Neural crest cell (in vitro differentiated cells): ENCODE measurements around the gene ZNF70. TPM values are rescaled to one million over a fixed set of nuclear protein-coding genes. Genes with fewer than 3 reads are reported as not detected.

Source experiments
- DNase-seq: peaks from one replicate; pipeline ENCODE4 v3.0.0; 2021; ENCODE audit warnings: low read depth, mixed read lengths, low spot score
- H3K27ac Mint-ChIP-seq: one replicate; pipeline ENCODE4 v1.8.0; 2021; ENCODE audit warnings: mild to moderate bottlenecking, mixed read lengths; ENCODE audit not compliant: unreplicated experiment
- H3K27me3 Mint-ChIP-seq: 2 replicates; pipeline ENCODE4 v1.8.0; 2021; ENCODE audit warnings: low read depth, mild to moderate bottlenecking, mixed read lengths
- H3K36me3 Mint-ChIP-seq: 2 replicates; pipeline ENCODE4 v1.8.0; 2021; ENCODE audit warnings: low read depth, mild to moderate bottlenecking, mixed read lengths
- H3K4me1 Mint-ChIP-seq: 2 replicates; pipeline ENCODE4 v1.8.0; 2021; ENCODE audit warnings: mixed read lengths
- H3K4me3 Mint-ChIP-seq: one replicate; pipeline ENCODE4 v1.8.0; 2021; ENCODE audit warnings: mild to moderate bottlenecking, mixed read lengths
- H3K9me3 Mint-ChIP-seq: 2 replicates; pipeline ENCODE4 v1.8.0; 2021; ENCODE audit warnings: mixed read lengths
- CTCF ChIP-seq: fragments of 200-600 bp; sonication (generic); conservative IDR thresholded peaks from 2 replicates; pipeline ENCODE4 v1.5.0; 2021; ENCODE audit warnings: antibody characterized with exemption, mild to moderate bottlenecking
- total RNA-seq: library from RNA; stranded (reverse); gene quantifications from 2 replicates; pipeline ENCODE4 v1.2.1, GENCODE V29; 2021

Gene ZNF70
- total RNA-seq, 1 donor from 2014 or later, result 11.4 TPM

- no peaks in the 10 kb centered on the region for H3K27me3 Mint-ChIP-seq
- peaks cover 16% of the 10 kb centered on the region for H3K36me3 Mint-ChIP-seq
- no peak overlapping the region for H3K4me3 Mint-ChIP-seq
- no peak for DNase-seq
- H3K4me1 Mint-ChIP-seq, result peaks cover 3% of the 10 kb centered on the region
- TF ChIP-seq CTCF, result no peak
- H3K9me3 Mint-ChIP-seq, result no peaks in the 10 kb centered on the region
- no peak overlapping the region for H3K27ac Mint-ChIP-seq
Measured at GRCh38 chr22:23698094-23698493, 52.8 kb downstream of the ZNF70 start.

GRCh38 chr22:23697031-23697970 lies 53.6 kb downstream of the ZNF70 start:
- no peaks in the 10 kb centered on the region for H3K9me3 Mint-ChIP-seq
- TF ChIP-seq CTCF, result no peak
- no peak overlapping the region for H3K4me3 Mint-ChIP-seq
- peaks cover 16% of the 10 kb centered on the region for H3K36me3 Mint-ChIP-seq
- H3K27ac Mint-ChIP-seq, result no peak overlapping the region
- H3K4me1 Mint-ChIP-seq, result peaks cover 3% of the 10 kb centered on the region
- DNase-seq, result no peak
- no peaks in the 10 kb centered on the region for H3K27me3 Mint-ChIP-seq

- H3K4me1 Mint-ChIP-seq, result no peaks in the 10 kb centered on the region
- no peak for DNase-seq
- no peak overlapping the region for H3K4me3 Mint-ChIP-seq
- TF ChIP-seq CTCF, result no peak
- H3K27ac Mint-ChIP-seq, result no peak overlapping the region
- H3K9me3 Mint-ChIP-seq, result no peaks in the 10 kb centered on the region
- no peaks in the 10 kb centered on the region for H3K27me3 Mint-ChIP-seq
- H3K36me3 Mint-ChIP-seq, result peaks cover 12% of the 10 kb centered on the region
Measured at GRCh38 chr22:23696326-23696851, 54.5 kb downstream of the ZNF70 start.

- no peak for DNase-seq
- no peaks in the 10 kb centered on the region for H3K27me3 Mint-ChIP-seq
Measured at GRCh38 chr22:23695571-23696325, 55.2 kb downstream of the ZNF70 start.

More at GRCh38 chr22:23695571-23696325, 55.2 kb downstream of the ZNF70 start:
- H3K27ac Mint-ChIP-seq, result peak overlapping the region; percentile 43
- no peak for TF ChIP-seq CTCF
- no peaks in the 10 kb centered on the region for H3K9me3 Mint-ChIP-seq
- peaks cover 14% of the 10 kb centered on the region for H3K36me3 Mint-ChIP-seq
- H3K4me1 Mint-ChIP-seq, result no peaks in the 10 kb centered on the region
- no peak overlapping the region for H3K4me3 Mint-ChIP-seq
